PFSK-1 (cell line): Measurements from ENCODE around the gene ZNF652.

Experiments used
- FOXP2 ChIP-seq: optimal IDR thresholded peaks from 2 replicates; pipeline ENCODE3; 2011; ENCODE audit warnings: borderline replicate concordance, control low read depth, inconsistent platforms; ENCODE audit not compliant: insufficient read depth; ENCODE audit errors: extremely low read length, extremely low read depth
- POLR2AphosphoS5 ChIP-seq: IDR thresholded peaks from 2 replicates; pipeline ENCODE4 v1.6.1; 2012; ENCODE audit warnings: low read depth, mild to moderate bottlenecking, control low read depth, low read length, moderate library complexity
- REST ChIP-seq, 2 experiments: IDR thresholded peaks; 2 replicates each; pipeline versions ENCODE4 v1.6.1 to v1.8.0; 2011 to 2012; ENCODE audit warnings: low read depth in 2 of 2, low read length in 2 of 2, control low read depth in 1 of 2, inconsistent platforms in 1 of 2, mild to moderate bottlenecking in 1 of 2, moderate library complexity in 1 of 2; ENCODE audit not compliant: insufficient read depth in 1 of 2
- SIN3A ChIP-seq: IDR thresholded peaks from 2 replicates; pipeline ENCODE4 v1.6.1; 2012; ENCODE audit warnings: mild to moderate bottlenecking, low read length, moderate library complexity, borderline replicate concordance; ENCODE audit not compliant: insufficient read depth
- TAF1 ChIP-seq: IDR thresholded peaks from 2 replicates; pipeline ENCODE4 v1.6.1; 2012; ENCODE audit warnings: low read length, control low read depth, borderline replicate concordance; ENCODE audit not compliant: insufficient read depth

ZNF652 gene

GRCh38 chr17:49353607-49354006 lies 8.4 kb downstream of the ZNF652 start:
- TF ChIP-seq POLR2AphosphoS5 (no peak), FOXP2 (no peak)

GRCh38 chr17:49352587-49353154 lies 9.4 kb downstream of the ZNF652 start:
- TF ChIP-seq REST (IDR thresholded peaks at IDR 0.05; ENCODE audit: insufficient read depth in 1 of 2, low read depth in 2 of 2, low read length in 2 of 2) (no peak), FOXP2 (no peak), SIN3A (no peak), TAF1 (no peak), POLR2AphosphoS5 (no peak)

GRCh38 chr17:49351572-49352140 lies 10.4 kb downstream of the ZNF652 start:
- TF ChIP-seq SIN3A (no peak), FOXP2 (no peak), REST (IDR thresholded peaks at IDR 0.05; ENCODE audit: insufficient read depth in 1 of 2, low read depth in 2 of 2, low read length in 2 of 2) (no peak), POLR2AphosphoS5 (no peak), TAF1 (no peak)

- TF ChIP-seq POLR2AphosphoS5 (no peak), REST (IDR thresholded peaks at IDR 0.05; ENCODE audit: insufficient read depth in 1 of 2, low read depth in 2 of 2, low read length in 2 of 2) (no peak), FOXP2 (no peak), SIN3A (no peak), TAF1 (no peak)
Measured at GRCh38 chr17:49349541-49349940, 12.5 kb downstream of the ZNF652 start.

GRCh38 chr17:49344914-49345313 lies 17.1 kb downstream of the ZNF652 start:
- TF ChIP-seq REST (IDR thresholded peaks at IDR 0.05; ENCODE audit: insufficient read depth in 1 of 2, low read depth in 2 of 2, low read length in 2 of 2) (no peak), POLR2AphosphoS5 (no peak)
